Panc1 (cell line): ENCODE measurements around the gene FXYD4. TPM values are rescaled to one million over a fixed set of nuclear protein-coding genes. Genes with fewer than 3 reads are reported as not detected.
"Not testable (repeated sequence)": the region's sequence is repeated elsewhere in the genome, so short reads cannot be mapped to it uniquely, and the experiment has no call there.

ENCODE experiments used
- ATAC-seq: fragments of 200-7000 bp; cut with Tn5 transposase; 2 replicates; pipeline ENCODE4 v1.9.1; 2020; ENCODE audit warnings: mild to moderate bottlenecking, moderate library complexity
- BruUV-seq: library from RNA; stranded (reverse); fragments of 400-500 nt; replicated peaks from 2 replicates; lab custom pipeline; 2021; lab: Mats Ljungman, UMichigan
- CTCF ChIA-PET: fragments of 300-600 bp; sonication (Branson Sonifier 250); formaldehyde crosslinking; loops from one replicate; lab custom pipeline; 2022; ENCODE audit warnings: antibody characterized with exemption; lab: Charles Lee
- POLR2A ChIA-PET: fragments of 300-600 bp; sonication (Branson Sonifier 250); formaldehyde crosslinking; loops from one replicate; lab custom pipeline; 2022; ENCODE audit warnings: antibody characterized with exemption; lab: Charles Lee
- DNase-seq: peaks from one replicate; pipeline ENCODE4 v3.0.0-alpha.2; 2010; ENCODE audit warnings: low read depth, low spot score
- H3K27ac ChIP-seq: 2 replicates; pipeline ENCODE4 v1.5.1; 2011; ENCODE audit warnings: mild to moderate bottlenecking, low read length, inconsistent platforms
- H3K27me3 ChIP-seq: fragments of 200-500 bp; sonication (Bioruptor generic); 2 replicates; pipeline ENCODE4 v1.6.0; 2014; ENCODE audit warnings: low read length, inconsistent platforms; ENCODE audit not compliant: control insufficient read depth, insufficient read depth
- H3K36me3 ChIP-seq: fragments of 200-500 bp; sonication (Bioruptor generic); 2 replicates; pipeline ENCODE4 v1.5.1; 2014; ENCODE audit warnings: inconsistent platforms, mild to moderate bottlenecking, low read length, moderate library complexity; ENCODE audit not compliant: control insufficient read depth, insufficient read depth
- H3K4me1 ChIP-seq: 2 replicates; pipeline ENCODE4 v1.5.1; 2011; ENCODE audit warnings: inconsistent platforms, mild to moderate bottlenecking, low read length, moderate library complexity; ENCODE audit not compliant: control insufficient read depth, insufficient read depth
- H3K4me3 ChIP-seq, 2 experiments: 2 replicates each; pipeline ENCODE4 v1.5.1; 2011 to 2012; ENCODE audit warnings: low read depth in 2 of 2, low read length in 2 of 2, mild to moderate bottlenecking in 2 of 2, inconsistent platforms in 1 of 2, moderate library complexity in 1 of 2
- H3K9me3 ChIP-seq: fragments of 200-500 bp; sonication (Bioruptor generic); 2 replicates; pipeline ENCODE4 v1.5.1; 2014; ENCODE audit warnings: low read depth, mild to moderate bottlenecking, inconsistent platforms, low read length, moderate library complexity; ENCODE audit not compliant: control insufficient read depth, insufficient read depth
- POLR2AphosphoS5 ChIP-seq: IDR thresholded peaks from 2 replicates; pipeline ENCODE4 v1.6.1; 2012; ENCODE audit warnings: mild to moderate bottlenecking, low read depth, low read length, moderate library complexity
- SIN3A ChIP-seq: IDR thresholded peaks from 2 replicates; pipeline ENCODE4 v1.6.1; 2012; ENCODE audit warnings: low read depth, mild to moderate bottlenecking, low read length, moderate library complexity, borderline replicate concordance; ENCODE audit not compliant: insufficient read depth
- TCF7L2 ChIP-seq: IDR thresholded peaks from 2 replicates; pipeline ENCODE4 v1.6.1; 2011; ENCODE audit warnings: mild to moderate bottlenecking, low read depth, low read length, inconsistent platforms
- in situ Hi-C: cut with HindIII; loops from 2 replicates; pipeline ENCODE4 v1.10.0; 2016; ENCODE audit warnings: low sequenced_read_pairs, low pct_unique_long_range_greater_than_20kb
- intact Hi-C: fragments of 100-400 bp; cut with micrococcal nuclease; formaldehyde crosslinking; loops from one replicate; pipeline ENCODE4 v1.10.0; 2022; ENCODE audit not compliant: unreplicated experiment
- total RNA-seq: library from RNA; stranded (reverse); gene quantifications from one replicate; pipeline ENCODE4 v1.2.1, GENCODE V29; 2021; ENCODE audit not compliant: unreplicated experiment
- TF ChIP-seq, protein P1 (sequence below), 2 experiments: IDR thresholded peaks; 2 replicates each; pipeline ENCODE4 v1.6.1; 2011 to 2012; ENCODE audit warnings: low read depth in 2 of 2, control low read depth in 1 of 2, low read length in 1 of 2, mild to moderate bottlenecking in 1 of 2, moderate library complexity in 1 of 2; ENCODE audit not compliant: insufficient read depth in 1 of 2
- TF ChIP-seq, protein P2 (sequence below): fragments of 450-650 bp; IDR thresholded peaks from 2 replicates; pipeline ENCODE4 v1.5.1; 2017; ENCODE audit warnings: mild to moderate bottlenecking

The FXYD4 gene
- total RNA-seq, 1 experiment from 2014 or later = not detected

GRCh38 chr10:43391496-43391895 is 20.1 kb downstream of the FXYD4 start:
- TF ChIP-seq SIN3A = no peak
- TF ChIP-seq, protein P1, sequence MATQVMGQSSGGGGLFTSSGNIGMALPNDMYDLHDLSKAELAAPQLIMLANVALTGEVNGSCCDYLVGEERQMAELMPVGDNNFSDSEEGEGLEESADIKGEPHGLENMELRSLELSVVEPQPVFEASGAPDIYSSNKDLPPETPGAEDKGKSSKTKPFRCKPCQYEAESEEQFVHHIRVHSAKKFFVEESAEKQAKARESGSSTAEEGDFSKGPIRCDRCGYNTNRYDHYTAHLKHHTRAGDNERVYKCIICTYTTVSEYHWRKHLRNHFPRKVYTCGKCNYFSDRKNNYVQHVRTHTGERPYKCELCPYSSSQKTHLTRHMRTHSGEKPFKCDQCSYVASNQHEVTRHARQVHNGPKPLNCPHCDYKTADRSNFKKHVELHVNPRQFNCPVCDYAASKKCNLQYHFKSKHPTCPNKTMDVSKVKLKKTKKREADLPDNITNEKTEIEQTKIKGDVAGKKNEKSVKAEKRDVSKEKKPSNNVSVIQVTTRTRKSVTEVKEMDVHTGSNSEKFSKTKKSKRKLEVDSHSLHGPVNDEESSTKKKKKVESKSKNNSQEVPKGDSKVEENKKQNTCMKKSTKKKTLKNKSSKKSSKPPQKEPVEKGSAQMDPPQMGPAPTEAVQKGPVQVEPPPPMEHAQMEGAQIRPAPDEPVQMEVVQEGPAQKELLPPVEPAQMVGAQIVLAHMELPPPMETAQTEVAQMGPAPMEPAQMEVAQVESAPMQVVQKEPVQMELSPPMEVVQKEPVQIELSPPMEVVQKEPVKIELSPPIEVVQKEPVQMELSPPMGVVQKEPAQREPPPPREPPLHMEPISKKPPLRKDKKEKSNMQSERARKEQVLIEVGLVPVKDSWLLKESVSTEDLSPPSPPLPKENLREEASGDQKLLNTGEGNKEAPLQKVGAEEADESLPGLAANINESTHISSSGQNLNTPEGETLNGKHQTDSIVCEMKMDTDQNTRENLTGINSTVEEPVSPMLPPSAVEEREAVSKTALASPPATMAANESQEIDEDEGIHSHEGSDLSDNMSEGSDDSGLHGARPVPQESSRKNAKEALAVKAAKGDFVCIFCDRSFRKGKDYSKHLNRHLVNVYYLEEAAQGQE (IDR thresholded peaks at IDR 0.05; ENCODE audit: insufficient read depth in 1 of 2, low read depth in 2 of 2, low read length in 1 of 2) = no peak
- TF ChIP-seq, protein P2, sequence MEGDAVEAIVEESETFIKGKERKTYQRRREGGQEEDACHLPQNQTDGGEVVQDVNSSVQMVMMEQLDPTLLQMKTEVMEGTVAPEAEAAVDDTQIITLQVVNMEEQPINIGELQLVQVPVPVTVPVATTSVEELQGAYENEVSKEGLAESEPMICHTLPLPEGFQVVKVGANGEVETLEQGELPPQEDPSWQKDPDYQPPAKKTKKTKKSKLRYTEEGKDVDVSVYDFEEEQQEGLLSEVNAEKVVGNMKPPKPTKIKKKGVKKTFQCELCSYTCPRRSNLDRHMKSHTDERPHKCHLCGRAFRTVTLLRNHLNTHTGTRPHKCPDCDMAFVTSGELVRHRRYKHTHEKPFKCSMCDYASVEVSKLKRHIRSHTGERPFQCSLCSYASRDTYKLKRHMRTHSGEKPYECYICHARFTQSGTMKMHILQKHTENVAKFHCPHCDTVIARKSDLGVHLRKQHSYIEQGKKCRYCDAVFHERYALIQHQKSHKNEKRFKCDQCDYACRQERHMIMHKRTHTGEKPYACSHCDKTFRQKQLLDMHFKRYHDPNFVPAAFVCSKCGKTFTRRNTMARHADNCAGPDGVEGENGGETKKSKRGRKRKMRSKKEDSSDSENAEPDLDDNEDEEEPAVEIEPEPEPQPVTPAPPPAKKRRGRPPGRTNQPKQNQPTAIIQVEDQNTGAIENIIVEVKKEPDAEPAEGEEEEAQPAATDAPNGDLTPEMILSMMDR = no peak
- no peak; the same call in 1 of the 2 replicates for TF ChIP-seq POLR2AphosphoS5
- TF ChIP-seq TCF7L2 = no peak
- H3K27ac ChIP-seq = no peak overlapping the region
- POLR2A ChIA-PET = no interaction called here
- in situ Hi-C loops = no loop called here
- no peak overlapping the region for H3K4me3 ChIP-seq
- H3K4me1 ChIP-seq = peaks cover 23% of the 10 kb centered on the region
- ATAC-seq = no peak
- H3K9me3 ChIP-seq = no peaks in the 10 kb centered on the region
- intact Hi-C loops = no loop called here
- H3K27me3 ChIP-seq = no peaks in the 10 kb centered on the region
- BruUV-seq = no TSS peak
- CTCF ChIA-PET = no interaction called here
- peaks cover 68% of the 10 kb centered on the region for H3K36me3 ChIP-seq
- DNase-seq = no peak

GRCh38 chr10:43392748-43393147 is 21.3 kb downstream of the FXYD4 start:
- POLR2A ChIA-PET = no interaction called here

GRCh38 chr10:43393186-43393585 is 21.8 kb downstream of the FXYD4 start:
- POLR2A ChIA-PET, ATAC-seq, H3K27ac ChIP-seq, in situ Hi-C loops, intact Hi-C loops, BruUV-seq, H3K27me3 ChIP-seq, H3K4me3 ChIP-seq, DNase-seq, H3K9me3 ChIP-seq, CTCF ChIA-PET: not testable (repeated sequence)
- Histone ChIP-seq H3K4me1 (peaks cover 23% of the 10 kb centered on the region), H3K36me3 (peaks cover 55% of the 10 kb centered on the region)

More at GRCh38 chr10:43392748-43393147, 21.3 kb downstream of the FXYD4 start:
- Histone ChIP-seq H3K36me3 (peaks cover 59% of the 10 kb centered on the region), H3K4me3 (no peak overlapping the region), H3K27ac (peak overlapping the region; percentile 25), H3K4me1 (peaks cover 23% of the 10 kb centered on the region), H3K27me3 (no peaks in the 10 kb centered on the region), H3K9me3 (no peaks in the 10 kb centered on the region)
- no TSS peak for BruUV-seq
- no peak for ATAC-seq
- in situ Hi-C loops = no loop called here
- TF ChIP-seq POLR2AphosphoS5 (no peak), SIN3A (no peak), TCF7L2 (no peak)
- TF ChIP-seq, protein P1 (IDR thresholded peaks at IDR 0.05; ENCODE audit: insufficient read depth in 1 of 2, low read depth in 2 of 2, low read length in 1 of 2) = no peak
- TF ChIP-seq, protein P2 = no peak
- intact Hi-C loops = no loop called here
- CTCF ChIA-PET = no interaction called here
- no peak for DNase-seq
